ENCODE data around the gene VWA8. TPM values are rescaled to one million over a fixed set of nuclear protein-coding genes. Genes with fewer than 3 reads are reported as not detected.

VWA8 gene
- total and polyA plus RNA-seq, 2 experiments from 2014 or later: 6.3 to 24.6 TPM

DNA sequence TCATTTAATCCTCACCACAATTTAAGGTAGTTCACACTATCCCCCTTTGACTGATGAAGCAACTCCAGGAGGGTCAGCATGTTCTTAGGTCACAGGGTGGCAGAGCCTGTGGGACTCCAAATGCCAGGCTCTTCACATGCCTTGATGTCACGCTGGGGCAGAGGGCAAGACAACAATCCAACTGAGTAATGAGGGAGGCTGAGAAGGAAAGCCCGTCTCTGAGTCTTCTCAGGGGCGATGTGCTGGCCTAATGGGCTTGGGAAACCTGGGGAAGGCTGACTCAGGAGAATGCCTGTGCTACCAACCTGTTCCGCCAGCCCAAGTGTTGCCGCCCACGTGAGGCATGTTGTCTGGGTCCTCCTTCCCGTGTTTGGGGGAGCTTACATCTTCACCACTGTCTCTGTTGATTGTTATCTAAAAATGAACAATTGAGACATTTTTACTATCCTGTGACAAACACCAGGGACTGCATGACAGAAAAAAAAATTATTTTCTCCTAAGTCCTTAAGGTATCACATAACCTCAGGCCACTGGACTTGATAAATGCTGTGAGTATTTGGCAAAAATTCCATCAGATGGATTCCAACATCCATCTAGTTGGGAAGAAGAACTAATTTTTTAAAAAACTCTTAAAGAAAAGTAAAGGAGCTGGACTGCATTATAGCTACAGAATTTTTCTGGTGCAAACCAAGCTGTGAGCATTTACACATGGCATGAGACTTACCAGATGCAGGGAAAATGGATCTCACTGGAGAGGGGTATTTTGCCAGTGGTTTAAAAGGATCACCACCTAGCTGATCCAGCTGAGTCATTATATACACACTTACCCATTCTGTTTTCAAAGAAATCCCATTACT lies 346.0 kb downstream of the VWA8 start:
- no peaks in the 10 kb centered on the region; the same call in 1 of the 2 replicates for H3K27me3 ChIP-seq (ENCODE audit: insufficient read depth)
- no peaks in the 10 kb centered on the region for H3K79me2 ChIP-seq (replicated peaks; ENCODE audit: insufficient read depth)
- ATAC-seq: no peak
- no peak for DNase-seq (ENCODE audit: low spot score)
- H3K4me3 ChIP-seq: no peak overlapping the region
- H3K4me2 ChIP-seq: no peak overlapping the region
- H3K4me1 Mint-ChIP-seq: no peaks in the 10 kb centered on the region
- H3K4me3 Mint-ChIP-seq: no peak overlapping the region
- H3K4me1 ChIP-seq (ENCODE audit: insufficient read depth): no peaks in the 10 kb centered on the region
- H3K27ac ChIP-seq (ENCODE audit: low read depth): no peak overlapping the region
- H3K36me3 ChIP-seq (ENCODE audit: insufficient read depth): no peaks in the 10 kb centered on the region
- TF ChIP-seq, protein P1, sequence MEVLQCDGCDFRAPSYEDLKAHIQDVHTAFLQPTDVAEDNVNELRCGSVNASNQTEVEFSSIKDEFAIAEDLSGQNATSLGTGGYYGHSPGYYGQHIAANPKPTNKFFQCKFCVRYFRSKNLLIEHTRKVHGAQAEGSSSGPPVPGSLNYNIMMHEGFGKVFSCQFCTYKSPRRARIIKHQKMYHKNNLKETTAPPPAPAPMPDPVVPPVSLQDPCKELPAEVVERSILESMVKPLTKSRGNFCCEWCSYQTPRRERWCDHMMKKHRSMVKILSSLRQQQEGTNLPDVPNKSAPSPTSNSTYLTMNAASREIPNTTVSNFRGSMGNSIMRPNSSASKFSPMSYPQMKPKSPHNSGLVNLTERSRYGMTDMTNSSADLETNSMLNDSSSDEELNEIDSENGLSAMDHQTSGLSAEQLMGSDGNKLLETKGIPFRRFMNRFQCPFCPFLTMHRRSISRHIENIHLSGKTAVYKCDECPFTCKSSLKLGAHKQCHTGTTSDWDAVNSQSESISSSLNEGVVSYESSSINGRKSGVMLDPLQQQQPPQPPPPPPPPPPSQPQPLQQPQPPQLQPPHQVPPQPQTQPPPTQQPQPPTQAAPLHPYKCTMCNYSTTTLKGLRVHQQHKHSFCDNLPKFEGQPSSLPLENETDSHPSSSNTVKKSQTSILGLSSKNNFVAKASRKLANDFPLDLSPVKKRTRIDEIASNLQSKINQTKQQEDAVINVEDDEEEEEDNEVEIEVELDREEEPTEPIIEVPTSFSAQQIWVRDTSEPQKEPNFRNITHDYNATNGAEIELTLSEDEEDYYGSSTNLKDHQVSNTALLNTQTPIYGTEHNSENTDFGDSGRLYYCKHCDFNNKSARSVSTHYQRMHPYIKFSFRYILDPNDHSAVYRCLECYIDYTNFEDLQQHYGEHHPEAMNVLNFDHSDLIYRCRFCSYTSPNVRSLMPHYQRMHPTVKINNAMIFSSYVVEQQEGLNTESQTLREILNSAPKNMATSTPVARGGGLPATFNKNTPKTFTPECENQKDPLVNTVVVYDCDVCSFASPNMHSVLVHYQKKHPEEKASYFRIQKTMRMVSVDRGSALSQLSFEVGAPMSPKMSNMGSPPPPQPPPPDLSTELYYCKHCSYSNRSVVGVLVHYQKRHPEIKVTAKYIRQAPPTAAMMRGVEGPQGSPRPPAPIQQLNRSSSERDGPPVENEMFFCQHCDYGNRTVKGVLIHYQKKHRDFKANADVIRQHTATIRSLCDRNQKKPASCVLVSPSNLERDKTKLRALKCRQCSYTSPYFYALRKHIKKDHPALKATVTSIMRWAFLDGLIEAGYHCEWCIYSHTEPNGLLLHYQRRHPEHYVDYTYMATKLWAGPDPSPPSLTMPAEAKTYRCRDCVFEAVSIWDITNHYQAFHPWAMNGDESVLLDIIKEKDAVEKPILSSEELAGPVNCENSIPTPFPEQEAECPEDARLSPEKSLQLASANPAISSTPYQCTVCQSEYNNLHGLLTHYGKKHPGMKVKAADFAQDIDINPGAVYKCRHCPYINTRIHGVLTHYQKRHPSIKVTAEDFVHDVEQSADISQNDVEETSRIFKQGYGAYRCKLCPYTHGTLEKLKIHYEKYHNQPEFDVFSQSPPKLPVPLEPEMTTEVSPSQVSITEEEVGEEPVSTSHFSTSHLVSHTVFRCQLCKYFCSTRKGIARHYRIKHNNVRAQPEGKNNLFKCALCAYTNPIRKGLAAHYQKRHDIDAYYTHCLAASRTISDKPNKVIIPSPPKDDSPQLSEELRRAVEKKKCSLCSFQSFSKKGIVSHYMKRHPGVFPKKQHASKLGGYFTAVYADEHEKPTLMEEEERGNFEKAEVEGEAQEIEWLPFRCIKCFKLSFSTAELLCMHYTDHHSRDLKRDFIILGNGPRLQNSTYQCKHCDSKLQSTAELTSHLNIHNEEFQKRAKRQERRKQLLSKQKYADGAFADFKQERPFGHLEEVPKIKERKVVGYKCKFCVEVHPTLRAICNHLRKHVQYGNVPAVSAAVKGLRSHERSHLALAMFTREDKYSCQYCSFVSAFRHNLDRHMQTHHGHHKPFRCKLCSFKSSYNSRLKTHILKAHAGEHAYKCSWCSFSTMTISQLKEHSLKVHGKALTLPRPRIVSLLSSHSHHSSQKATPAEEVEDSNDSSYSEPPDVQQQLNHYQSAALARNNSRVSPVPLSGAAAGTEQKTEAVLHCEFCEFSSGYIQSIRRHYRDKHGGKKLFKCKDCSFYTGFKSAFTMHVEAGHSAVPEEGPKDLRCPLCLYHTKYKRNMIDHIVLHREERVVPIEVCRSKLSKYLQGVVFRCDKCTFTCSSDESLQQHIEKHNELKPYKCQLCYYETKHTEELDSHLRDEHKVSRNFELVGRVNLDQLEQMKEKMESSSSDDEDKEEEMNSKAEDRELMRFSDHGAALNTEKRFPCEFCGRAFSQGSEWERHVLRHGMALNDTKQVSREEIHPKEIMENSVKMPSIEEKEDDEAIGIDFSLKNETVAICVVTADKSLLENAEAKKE (CRISPR knock-in tag; IDR thresholded peaks at IDR 0.05): no peak
- TF ChIP-seq CREB1 (CRISPR knock-in tag; IDR thresholded peaks at IDR 0.05; ENCODE audit: low read depth): no peak
- no peak overlapping the region for H3K27ac Mint-ChIP-seq
- H3K27me3 Mint-ChIP-seq (ENCODE audit: insufficient read depth, low read depth, poor library complexity): no peaks in the 10 kb centered on the region
- H3K9me2 ChIP-seq (ENCODE audit: insufficient read depth): no peaks in the 10 kb centered on the region
- H2AFZ ChIP-seq: no peak overlapping the region
- 0 out of 2 replicates have a peak, but pooled peaks cover 3% of the 10 kb centered on the region for H4K20me1 ChIP-seq (replicated peaks; ENCODE audit: insufficient read depth)
- H3K36me3 Mint-ChIP-seq (ENCODE audit: low read depth): peaks cover 11% of the 10 kb centered on the region; the same call in 1 of the 3 replicates
- H3F3A ChIP-seq (replicated peaks; ENCODE audit: low read depth): no peaks in the 10 kb centered on the region
- H3K9me3 Mint-ChIP-seq: peaks cover 8% of the 10 kb centered on the region; the same call in 2 of the 3 replicates

DNA sequence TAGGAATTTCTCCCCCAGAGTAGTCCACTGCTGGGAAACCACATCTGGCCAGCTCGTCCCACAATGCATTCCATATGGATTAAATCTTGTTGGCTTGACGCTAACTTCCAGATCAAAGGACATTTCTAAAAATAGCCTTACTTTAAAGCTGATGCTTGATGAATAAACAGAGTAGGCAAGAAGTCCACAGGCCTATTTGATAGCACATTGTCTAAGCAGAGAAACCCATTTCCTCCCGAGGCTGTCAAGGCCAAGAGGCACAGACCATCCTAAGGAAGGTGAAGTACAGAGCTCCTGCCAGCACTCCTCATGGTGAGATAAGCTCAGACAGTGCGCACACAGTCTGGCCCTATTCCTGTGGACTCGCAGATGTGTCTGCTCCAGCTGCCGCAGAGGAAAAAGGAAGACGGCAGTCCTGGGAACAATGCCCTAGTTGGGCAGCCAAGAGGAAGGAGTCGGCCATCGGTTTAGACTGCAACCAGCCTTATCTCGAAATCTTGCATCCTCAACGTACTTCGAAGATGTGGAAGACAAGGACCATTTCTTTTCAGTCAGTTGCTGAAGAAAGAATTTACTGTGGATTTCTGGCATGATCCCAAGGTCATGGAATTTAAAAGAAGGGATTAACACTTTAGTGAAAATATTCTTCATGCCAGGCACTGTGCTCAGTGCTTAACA lies 346.8 kb downstream of the VWA8 start:
- H4K20me1 ChIP-seq (replicated peaks; ENCODE audit: insufficient read depth): 0 out of 2 replicates have a peak, but pooled peaks cover 3% of the 10 kb centered on the region
- Mint-ChIP-seq H3K4me1 (no peaks in the 10 kb centered on the region), H3K27ac (no peak overlapping the region), H3K36me3 (ENCODE audit: low read depth) (peaks cover 7% of the 10 kb centered on the region; the same call in 1 of the 3 replicates), H3K27me3 (ENCODE audit: insufficient read depth, low read depth, poor library complexity) (no peaks in the 10 kb centered on the region), H3K9me3 (peaks cover 4% of the 10 kb centered on the region; the same call in 2 of the 3 replicates), H3K4me3 (no peak overlapping the region)
- H3F3A ChIP-seq (replicated peaks; ENCODE audit: low read depth): no peaks in the 10 kb centered on the region
- H3K4me1 ChIP-seq (ENCODE audit: insufficient read depth): no peaks in the 10 kb centered on the region
- H3K27me3 ChIP-seq (ENCODE audit: insufficient read depth): no peaks in the 10 kb centered on the region; the same call in 1 of the 2 replicates
- H3K4me3 ChIP-seq: no peak overlapping the region
- no peak overlapping the region for H2AFZ ChIP-seq
- ATAC-seq: no peak
- no peak overlapping the region for H3K27ac ChIP-seq (ENCODE audit: low read depth)
- no peaks in the 10 kb centered on the region for H3K79me2 ChIP-seq (replicated peaks; ENCODE audit: insufficient read depth)
- H3K4me2 ChIP-seq: no peak overlapping the region
- no peak for DNase-seq (ENCODE audit: low spot score)
- no peaks in the 10 kb centered on the region for H3K9me2 ChIP-seq (ENCODE audit: insufficient read depth)
- no peaks in the 10 kb centered on the region for H3K36me3 ChIP-seq (ENCODE audit: insufficient read depth)
- TF ChIP-seq, protein P1 (CRISPR knock-in tag; IDR thresholded peaks at IDR 0.05): no peak

All from GM23338 (cell line).